Suppressor macrophage (primary cell): Measurements from ENCODE around the gene APOBEC4.

Experiments used
- DNase-seq, 4 experiments: peaks; one replicate each; pipeline ENCODE4 v3.0.0-alpha.2; 2020 to 2022

The APOBEC4 gene

DNA sequence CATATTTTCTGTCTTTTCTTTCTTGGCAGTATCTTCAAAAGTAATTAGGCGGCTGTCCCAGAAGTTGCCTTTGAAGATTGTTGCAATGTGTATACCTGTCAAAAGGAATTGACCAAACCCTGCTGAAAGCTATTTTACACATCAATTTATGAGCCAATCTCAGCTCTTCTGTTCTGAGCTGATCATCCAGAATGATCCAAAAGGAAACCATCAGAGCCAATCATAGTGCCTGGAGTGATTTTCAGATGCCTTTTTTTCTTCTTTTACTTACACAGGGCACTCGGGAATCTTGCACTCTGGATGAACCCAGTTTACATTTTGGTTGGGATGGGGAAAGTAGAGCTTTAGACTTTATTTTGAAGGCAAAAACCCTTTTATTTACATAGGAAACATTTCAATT is 21.8 kb upstream of the APOBEC4 start:
- no peak for DNase-seq

DNA sequence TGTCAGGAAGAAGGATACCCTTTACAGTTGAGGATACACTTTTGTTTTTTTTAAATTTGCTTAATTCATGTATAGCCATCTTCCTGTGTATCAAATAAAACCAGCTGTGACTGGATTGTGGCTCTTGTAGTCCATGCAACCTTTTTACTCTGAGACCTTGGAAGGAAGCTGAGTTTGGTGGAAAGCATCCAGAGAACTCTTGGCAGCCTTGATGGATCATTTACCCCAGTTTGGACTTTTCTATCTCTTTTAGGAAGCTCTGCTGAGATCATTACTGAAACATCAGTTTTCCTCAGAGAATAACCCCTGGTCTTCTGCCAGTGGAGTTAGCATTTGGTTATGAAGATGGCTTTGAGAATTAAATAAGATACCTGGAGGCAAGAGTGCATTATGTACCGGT is 21.2 kb upstream of the APOBEC4 start:
- no peak for DNase-seq

DNA sequence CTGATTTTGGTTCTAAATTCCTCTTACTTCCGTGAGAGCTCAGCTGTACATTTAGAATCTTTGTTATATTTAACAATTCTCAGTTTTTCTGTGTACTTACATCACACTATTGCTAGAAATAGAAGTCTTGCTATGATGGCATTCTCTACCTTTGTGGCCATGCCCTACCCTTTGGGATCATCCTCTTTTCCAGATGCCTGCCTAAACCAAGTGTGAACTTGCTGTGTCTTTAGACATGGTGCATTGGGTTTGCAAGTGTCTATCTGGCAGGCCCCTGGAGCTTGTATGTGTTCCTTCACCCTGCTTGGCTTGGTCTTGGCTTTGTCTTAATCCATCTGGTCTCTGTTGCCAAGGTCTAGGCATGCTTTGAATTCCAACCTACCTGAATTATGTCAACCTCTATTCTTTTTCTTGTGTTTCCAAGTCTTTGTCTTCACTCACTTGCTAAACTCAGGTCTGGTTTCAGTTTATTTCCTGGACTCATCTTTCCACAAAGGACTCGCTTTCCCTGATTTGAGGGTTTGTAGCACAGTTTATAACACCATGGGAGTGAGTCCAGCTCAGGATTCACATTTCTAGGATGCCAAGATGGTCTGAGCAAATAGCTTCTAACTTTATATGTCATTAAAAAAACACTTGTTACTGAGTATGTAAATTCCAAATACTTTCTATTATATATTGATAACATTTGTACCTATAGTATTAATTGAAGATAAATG is 20.6 kb upstream of the APOBEC4 start:
- no peak for DNase-seq

DNA sequence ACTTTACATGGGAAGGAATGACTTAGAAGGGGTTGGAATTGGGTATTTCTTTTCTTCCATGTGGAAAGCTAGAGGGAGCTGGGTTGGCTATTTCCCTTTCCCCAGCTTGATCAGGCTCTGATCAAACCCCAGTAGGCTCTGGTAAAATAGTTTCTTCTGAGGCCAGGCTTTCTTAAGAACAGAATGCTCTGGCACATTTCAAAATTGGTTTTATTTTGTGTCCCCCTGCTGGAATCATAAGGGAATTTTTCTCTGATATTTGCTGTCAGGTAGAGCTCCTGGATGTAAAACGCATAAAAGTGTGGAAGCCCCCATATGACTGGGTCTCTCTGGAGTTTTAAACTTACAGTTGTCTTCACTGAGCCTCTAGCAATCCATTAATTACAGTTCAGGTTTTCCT is 17.1 kb upstream of the APOBEC4 start:
- DNase-seq = no peak

DNA sequence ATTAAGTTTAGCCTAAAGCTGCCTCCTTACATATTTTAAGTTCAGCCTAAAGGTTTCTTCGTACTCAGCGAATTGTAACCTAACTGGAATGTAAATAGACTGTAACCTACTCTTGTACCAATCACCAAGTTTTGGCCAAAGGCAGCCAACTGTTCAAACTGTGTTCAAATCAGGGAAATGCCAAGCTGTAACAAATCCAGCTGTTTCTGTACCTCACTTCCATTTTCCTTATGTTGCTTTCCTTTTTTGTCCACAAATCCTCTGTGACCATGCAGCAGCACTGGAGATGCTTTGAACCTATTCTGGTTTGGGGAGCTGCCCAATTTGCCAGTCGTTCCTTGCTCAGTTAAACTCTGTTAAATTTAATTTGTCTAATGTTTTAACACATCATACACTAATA is 3.2 kb upstream of the APOBEC4 start:
- DNase-seq = no peak

DNA sequence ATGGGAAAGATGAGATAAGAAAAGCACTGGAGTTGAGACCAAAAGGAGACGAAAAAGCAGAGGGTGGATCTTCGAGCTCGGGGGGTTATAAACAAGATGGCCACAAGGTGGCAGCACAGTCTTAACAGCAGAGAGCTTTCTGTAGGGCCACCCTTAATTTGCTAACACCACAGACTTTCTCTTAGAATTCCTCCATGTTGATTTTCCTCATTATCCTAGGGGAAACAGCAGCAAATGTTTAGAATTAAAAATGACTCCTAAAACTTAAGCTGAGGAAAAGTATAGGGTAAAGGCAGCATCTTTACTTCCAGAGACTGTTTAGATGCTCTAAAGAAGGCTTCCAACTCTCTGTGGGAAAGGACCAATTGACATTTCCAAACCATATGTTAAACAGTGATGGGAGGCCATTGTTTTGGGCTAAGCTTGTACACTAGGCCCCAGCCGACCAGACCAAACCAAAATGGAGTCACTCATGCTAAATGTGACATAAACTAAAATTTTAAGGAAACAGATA is 2.5 kb upstream of the APOBEC4 start:
- peak; percentile 84 to 91 (median 90) for DNase-seq

DNA sequence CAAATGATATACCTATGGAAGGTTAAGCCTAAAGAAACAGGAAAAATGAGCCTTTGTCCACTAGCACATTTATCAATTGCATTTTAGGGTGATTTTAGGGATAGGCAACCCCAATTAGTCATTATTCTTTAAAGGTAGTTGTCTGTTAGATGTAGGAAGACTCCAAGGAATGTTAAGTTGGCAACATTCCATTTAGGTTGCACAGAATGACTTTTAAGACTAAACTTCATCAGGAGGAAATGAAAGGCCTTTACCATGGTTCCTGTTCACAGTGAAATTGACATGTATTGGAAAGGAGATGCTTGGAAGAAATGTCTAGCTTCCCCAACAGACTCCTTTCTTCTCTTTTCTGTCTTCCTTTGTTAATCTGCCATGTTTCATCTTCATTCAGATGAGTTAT is 1.6 kb upstream of the APOBEC4 start:
- DNase-seq = peak in 1 of 4 experiments; percentile 11

DNA sequence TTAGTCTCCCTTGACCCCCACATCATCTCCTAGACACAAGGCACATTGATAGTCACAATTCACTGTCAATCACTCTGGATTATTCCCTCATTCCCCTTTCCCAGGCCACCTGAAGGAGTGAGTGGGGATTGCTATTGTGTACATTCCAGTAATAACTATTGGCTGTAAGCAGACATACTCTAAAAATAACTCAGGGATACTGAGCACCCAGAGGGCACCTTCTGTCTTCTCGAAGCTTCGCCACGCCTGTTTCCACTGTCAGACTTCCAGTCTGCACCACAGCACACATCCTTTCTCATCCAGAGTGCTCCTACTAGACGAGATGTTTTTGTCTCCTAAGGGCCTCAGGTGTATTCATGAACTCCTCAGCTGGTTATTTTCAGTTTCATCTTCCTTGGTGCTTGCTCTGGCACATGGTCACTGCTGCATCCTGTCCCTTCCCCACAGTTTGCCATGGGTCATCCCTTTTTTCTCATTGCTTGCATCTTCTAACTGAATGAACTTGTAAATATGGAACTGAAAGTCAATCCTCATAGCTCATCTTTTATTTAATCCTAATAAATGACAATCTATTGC is 848 bp upstream of the APOBEC4 start:
- DNase-seq = peak in 2 of 4 experiments; percentile 13 to 33

DNA sequence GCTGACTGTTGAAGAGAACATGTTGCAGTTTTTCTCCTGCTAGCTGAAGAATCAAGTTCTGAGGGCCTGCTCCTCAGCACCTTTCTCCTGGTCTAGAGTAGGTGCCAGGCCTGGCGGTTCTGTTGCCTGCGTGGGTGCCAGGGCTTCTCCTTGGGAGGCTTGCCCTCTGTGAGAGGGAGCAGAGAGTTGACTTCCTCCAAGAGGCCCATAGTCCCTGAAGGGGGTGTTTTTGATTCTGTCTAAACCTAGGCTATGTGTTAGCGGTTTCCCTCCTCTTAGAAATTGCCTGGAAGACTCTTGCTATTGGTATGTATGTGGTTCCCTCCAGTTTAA is 312 bp upstream of the APOBEC4 start:
- peak in 1 of 4 experiments; percentile 11 for DNase-seq

DNA sequence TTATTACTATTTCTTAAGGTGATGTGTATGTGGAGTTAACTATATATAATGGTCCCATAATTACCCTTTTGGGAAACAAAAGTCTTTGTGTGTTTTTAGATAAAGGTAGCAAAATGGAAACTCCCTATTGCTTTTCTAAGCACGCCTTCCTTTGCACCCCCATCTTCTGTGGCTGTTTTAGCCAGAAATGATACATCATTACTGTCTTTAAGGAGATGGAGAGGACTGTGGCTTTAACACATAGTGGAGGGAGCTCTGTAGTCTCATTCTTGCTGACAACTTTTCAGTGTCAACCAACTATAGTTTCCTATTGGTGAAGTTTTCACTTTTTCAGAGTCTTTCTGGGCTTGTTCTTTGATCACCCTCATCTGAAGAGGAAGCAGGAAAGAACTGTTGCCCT is 1.0 kb downstream of the APOBEC4 start:
- no peak for DNase-seq

DNA sequence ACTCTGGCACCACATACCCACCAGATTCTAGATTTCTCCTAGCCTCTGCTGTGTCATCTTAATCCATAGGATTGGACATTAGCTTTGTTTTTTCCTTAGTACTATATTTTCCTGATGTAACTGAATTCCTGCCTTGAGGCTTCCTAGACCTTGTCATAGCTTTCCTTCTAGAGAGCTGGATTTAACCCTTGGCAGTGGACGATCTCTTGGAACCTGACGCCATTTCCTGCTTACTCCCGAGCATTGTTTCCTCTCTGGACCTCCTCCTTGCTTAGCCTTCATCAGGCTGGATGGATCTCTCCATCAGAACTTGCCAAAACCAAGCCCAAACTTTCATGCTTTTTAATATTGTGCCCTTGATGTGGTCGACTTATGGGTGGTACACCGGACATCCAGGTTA is 1.5 kb downstream of the APOBEC4 start:
- no peak for DNase-seq

DNA sequence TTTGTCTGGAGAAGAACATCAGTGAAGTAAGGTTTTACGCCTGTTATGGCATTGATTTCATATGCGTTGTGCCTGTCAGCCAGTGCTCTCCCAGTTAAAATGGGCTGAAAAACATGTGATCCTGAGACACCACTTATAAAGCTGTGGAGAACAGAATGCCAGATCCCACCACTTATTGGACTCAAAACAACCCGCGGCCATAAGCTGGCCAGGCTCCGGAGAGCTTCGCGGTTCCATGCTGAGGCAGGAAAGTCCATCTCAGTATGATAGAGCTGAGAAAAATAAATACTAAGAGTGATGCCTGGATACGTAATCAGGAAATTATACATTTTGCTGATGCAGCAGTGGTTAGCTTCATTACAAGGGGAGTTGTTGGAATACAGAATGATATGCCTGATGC is 5.1 kb downstream of the APOBEC4 start:
- DNase-seq = no peak

DNA sequence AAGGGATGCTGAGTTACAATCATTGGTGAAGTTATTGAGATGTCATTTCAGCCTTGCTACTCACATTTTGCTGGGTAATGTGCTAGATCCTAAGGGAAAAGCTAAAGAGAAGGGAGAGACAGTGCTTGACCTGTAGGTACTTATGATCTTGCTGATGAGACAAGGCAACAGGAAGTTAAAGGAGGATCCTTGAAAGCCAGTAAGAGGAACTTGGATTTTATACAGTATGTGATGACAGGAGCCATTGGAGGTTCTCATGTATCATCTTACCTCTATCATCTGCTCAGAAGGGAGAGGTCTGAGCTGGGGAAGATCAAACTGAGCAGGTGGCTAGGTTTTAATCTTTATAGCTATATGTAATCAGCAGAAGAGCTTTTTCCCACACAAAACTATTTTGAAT is 6.3 kb downstream of the APOBEC4 start:
- peak in 3 of 4 experiments; percentile 21 to 58 (median 48) for DNase-seq

DNA sequence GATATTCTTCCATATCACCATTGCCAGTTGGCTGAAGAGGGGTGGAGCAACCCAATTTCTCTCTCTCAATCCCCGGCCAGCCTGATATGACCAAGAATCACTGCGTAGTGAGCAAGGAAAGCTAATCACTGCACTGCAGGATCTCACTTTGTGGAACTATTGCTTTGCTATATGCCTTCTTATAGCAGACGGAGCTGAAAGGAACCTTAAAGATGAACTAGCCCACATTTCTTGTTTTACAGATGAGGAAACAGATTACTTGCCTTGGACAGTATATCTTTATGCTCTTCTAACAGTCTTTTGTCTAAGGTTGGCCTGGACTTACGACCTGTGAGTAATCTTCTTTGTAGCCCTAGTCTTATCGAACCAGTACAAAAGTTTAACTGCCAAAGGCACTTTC is 7.6 kb downstream of the APOBEC4 start:
- no peak for DNase-seq

DNA sequence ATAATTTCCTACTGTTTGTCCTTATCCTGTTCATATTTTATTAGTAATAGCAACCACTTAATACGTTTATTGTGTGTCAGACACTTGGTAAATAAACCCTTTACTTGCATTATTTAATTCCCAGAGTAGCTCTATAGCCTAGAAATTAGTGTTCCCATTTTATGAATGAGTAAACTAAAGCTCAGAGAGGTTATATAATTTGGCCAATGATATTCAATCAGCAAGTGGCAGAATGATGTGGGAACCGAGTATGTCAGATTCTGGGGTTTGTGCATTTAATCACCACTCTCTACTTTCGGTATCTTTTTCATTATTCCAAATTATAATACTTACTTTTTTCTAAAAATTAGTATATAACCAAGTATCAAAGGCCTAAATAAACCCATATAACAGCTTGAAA is 10.9 kb downstream of the APOBEC4 start:
- DNase-seq = no peak

DNA sequence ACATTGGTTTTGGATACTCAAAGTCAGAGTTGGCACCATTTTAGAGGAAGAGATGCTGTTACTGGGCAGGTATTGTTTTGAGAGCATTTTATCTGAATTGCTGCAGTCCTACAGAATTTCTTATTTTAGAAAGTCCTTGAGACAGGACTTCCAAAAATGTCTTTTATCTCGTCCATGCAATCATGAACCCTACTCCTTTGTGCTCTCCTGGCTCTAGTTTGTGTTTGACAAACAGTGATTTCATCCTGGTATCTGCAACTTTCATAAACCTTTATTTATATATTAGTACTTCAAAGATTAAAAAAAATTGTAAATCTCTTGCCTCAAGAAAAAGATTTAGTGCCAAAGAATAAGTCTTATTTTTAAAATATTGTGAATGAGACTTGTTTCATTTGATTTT is 12.9 kb downstream of the APOBEC4 start:
- no peak for DNase-seq

DNA sequence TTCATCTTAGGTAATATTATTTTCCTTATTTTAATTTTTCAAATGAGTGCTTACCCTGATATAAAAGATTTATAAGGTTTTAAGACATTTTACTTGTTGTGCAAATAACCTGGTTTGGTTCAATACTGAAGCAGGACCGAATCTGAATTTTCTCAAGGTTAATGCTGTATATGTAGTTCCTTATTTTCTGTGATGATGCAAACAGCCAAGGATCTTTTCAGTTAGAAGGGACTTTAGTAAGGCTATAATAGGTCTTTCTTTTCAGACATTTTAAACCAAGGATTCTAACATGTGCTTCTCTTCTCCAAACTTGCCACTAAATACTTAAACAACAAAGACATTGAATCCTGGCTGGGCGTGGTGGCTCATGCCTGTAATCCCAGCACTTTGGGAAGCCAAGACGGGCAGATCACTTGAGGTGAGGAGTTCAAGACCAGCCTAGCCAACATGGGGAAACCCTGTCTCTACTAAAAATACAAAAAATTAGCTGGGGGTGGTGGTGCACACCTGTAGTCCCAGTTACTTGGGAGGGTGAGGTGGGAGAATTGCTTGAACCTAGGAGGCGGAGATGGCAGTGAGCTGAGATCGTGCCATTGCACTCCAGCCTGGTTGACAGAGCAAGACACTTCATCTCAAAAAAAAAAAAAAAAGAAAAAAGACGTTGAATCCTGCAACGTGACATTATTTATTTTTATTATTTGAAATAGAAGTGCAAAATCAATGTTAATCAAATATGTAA is 14.3 kb downstream of the APOBEC4 start:
- DNase-seq = peak in 2 of 4 experiments; percentile 57 to 62

DNA sequence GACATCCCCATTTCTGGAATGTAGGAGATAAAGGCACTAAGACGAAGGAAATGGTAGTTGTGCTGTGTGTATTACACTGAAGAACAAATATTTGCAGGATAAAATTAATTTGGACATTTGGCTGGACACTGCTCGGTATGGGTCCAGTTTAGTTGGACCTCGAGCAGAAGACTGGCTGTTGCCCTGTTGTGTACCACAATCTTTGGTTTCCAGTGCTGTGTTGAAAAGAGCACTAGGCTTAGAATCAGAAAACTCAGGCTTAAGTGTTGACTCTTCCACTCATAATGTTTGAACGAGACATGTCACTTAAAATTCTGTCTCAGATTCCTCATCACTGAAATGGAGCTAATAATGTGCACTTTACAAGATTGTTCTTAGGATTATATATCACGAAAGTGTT is 16.3 kb downstream of the APOBEC4 start:
- DNase-seq = no peak

DNA sequence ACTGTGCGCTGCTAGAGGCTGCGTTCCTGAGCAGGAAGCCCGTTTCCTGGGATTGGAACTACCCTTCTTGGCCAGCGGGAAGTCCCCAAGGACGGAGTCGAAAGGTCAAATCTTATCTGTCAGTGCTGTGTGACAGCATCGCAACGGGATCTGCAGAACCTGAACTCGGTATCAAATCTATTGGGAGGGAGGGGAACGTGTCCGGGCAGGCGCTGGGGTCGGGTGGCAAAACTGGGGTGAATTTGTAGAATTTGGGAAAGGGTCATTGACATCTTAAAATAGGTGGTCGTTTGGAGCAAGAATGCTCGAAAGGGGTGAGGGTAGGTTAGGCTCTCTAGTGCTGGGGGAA is 16.8 kb downstream of the APOBEC4 start:
- peak in 1 of 4 experiments; percentile 62 for DNase-seq

DNA sequence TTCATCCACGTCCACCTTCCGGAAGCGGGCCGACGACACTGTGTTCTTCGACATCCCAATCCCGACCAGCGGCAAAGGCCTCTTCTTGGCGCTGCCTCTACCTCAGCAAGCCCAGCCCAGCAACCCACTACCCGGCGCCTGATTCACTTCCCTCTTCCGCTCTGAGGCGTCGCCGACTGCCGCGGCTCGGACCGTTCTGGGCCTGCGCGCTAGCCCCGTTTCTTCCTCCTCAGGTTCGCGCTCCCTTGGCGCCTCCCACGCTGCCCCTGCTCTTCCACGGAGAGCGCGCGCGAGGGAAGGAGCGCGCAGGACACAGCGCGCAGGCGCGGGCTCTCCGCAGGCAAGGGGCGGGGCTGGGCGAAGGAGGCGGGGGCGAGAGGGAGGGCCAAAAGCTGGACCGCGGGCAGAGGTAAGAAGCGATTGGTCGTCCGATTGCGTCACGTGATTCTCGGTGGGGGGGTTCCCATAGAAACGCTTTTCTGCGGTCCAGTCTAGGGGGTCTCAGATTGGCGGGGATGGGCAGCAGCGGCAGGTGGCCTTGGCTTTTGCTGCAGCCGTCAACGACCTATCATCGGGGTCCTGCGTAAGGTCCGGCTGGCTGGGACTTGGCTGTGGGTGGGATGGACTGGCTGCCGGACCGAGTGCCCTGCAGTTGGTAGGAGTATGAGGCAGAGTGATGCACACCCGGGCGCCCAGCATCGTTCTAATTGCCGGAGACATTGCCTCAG is 17.3 kb downstream of the APOBEC4 start, which contains the start of gene ARPC5:
TSS of gene ARPC5 (minus strand) at position 178 of the 728 bp plus-strand sequence. CDS start at position 54, 124 bp downstream.
- DNase-seq = peak; percentile 100

DNA sequence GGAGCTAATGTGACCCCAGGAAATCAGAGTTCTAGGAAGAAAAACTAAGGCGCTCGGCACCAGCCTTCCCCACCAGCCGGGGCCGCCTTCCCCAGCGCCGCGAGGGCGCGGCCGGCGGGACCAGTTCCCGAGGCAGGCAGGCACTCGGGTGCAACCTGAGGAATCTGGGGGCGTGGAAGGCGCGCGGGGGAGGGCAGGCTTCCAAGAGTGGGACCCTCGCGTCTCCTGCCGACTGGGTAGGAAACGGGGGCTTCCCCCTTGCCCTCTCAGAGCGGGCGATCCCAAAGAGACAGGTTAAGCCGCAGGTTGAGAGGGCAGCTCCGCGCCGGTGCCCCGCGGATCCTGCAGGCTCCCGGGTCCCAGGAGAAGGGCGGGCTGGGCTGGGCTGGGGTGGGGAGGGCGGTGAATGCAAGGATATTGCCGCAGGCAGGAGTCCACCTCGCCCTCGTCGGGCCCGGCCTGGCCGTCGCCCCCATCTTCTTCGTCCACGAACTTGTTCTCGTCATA is 18.0 kb downstream of the APOBEC4 start:
- DNase-seq = peak; percentile 49 to 80 (median 67)

DNA sequence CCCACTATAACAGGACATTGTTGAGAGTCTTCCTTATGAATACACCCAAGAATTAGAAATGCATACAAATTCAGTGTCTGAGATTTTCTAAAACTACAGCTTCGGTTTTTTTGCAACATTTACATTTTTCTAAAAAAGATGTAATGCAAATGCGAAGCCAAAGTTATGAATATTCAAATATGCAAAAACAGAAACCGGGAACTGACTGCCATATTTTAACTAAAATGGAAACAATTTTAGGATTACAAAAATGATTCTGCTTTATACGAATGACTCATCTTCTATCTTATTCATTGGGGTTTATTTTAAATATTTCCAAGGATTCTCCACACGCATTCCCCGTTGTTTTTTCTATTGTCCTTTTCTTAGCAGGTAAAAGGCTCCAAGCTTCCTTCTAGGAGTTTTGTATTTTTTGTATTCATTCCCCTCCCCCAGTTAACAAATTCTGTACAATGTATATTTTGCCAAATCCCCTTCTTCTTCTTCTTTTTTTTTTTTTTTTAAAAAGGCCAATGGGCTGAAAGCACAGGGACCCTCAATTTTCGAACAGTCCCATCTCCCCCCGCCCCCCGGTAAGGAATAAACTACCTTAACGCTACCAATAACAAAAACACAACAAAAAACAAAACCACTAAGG is 18.6 kb downstream of the APOBEC4 start:
- DNase-seq = peak in 2 of 4 experiments; percentile 47 to 59
